OCI-LY7 (cell line): ENCODE results near the gene NUDCD3.

Source experiments
- EZH2phosphoT487 ChIP-seq: fragments of 200-600 bp; sonication (generic); IDR thresholded peaks from 2 replicates; pipeline ENCODE4 v1.6.1; 2018; ENCODE audit warnings: low read depth, borderline replicate concordance, mild to moderate bottlenecking, mixed run types, antibody characterized with exemption, low read length, moderate library complexity, mixed read lengths
- TF ChIP-seq, protein P1 (sequence below): fragments of 200-600 bp; sonication (generic); conservative IDR thresholded peaks from 2 replicates; pipeline ENCODE4 v1.5.1; 2014; ENCODE audit warnings: mild to moderate bottlenecking, antibody characterized with exemption, low read length, moderate library complexity, mixed read lengths

DNA sequence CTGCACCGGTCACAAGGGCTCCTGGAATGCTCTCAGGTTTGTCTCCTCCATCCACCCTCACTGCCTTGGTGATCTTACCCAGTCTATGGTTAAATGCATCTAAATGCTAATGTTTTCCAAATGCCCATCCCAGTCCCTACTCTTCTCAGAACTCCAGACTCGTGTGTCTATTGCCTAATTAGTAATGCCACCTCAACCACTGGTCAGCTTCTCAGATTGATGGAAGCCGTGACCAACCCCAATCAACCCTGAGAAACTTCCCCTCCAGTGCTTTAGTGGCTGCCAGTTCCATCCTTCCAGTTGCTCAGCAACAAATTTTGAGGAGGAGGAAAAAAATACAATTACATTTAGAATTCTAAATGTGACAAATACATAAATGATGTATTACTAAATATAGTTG, 18.6 kb downstream of the NUDCD3 start:
- TF ChIP-seq, protein P1, sequence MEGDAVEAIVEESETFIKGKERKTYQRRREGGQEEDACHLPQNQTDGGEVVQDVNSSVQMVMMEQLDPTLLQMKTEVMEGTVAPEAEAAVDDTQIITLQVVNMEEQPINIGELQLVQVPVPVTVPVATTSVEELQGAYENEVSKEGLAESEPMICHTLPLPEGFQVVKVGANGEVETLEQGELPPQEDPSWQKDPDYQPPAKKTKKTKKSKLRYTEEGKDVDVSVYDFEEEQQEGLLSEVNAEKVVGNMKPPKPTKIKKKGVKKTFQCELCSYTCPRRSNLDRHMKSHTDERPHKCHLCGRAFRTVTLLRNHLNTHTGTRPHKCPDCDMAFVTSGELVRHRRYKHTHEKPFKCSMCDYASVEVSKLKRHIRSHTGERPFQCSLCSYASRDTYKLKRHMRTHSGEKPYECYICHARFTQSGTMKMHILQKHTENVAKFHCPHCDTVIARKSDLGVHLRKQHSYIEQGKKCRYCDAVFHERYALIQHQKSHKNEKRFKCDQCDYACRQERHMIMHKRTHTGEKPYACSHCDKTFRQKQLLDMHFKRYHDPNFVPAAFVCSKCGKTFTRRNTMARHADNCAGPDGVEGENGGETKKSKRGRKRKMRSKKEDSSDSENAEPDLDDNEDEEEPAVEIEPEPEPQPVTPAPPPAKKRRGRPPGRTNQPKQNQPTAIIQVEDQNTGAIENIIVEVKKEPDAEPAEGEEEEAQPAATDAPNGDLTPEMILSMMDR, result no peak
- TF ChIP-seq EZH2phosphoT487, result no peak
